ENCODE measurements around the gene RUNX1.

RUNX1 gene

DNA sequence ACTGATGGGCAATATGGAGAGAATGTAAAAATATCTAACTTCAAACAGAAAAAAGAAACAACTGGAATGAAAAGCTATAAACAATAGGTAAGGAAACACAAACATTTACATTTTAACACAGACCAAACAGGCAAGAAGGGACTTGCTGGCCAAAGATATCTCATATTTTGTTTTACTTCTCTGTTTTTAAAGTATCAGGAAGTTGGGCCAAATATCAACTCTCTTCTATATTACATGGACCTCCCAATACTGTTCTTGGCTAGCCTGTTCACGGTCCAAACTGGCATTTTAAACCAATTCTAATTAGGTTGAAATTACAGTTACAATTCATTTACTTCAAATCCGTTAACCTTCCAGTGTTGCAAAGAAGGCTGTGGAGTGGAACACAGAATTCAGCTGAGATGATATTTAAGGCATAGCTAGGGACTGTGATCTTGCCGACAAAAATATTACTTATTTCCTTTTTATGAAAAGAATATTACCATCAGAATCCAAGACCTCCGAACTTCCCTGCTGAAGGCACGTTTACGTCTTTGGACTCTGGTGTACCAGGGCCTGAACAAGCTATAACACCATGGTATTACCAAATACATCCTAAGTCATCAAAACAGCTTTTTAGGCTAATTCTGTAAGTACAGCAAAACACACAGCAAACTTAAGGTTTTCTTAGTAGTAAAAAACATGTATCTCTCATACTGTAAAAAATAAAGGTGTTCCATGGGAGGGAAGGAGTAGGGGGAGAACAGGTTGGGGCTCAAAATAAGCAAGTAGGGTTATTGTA, 165.4 kb downstream of the RUNX1 start:
- TF ChIP-seq GLIS3 (CRISPR knock-in tag; IDR thresholded peaks at IDR 0.05) (no peak), BACH2 (CRISPR knock-in tag; IDR thresholded peaks at IDR 0.05; ENCODE audit: borderline replicate concordance) (no peak), ARNTL (CRISPR knock-in tag; IDR thresholded peaks at IDR 0.05; ENCODE audit: borderline replicate concordance, low read depth) (no peak), RARB (CRISPR knock-in tag; IDR thresholded peaks at IDR 0.05) (no peak), SNAI2 (CRISPR knock-in tag; IDR thresholded peaks at IDR 0.05) (no peak), ZFP30 (CRISPR knock-in tag; IDR thresholded peaks at IDR 0.05) (no peak), ZC3H10 (CRISPR knock-in tag; IDR thresholded peaks at IDR 0.05) (no peak), OSR1 (CRISPR knock-in tag; IDR thresholded peaks at IDR 0.05) (no peak), CSDC2 (CRISPR knock-in tag; IDR thresholded peaks at IDR 0.05) (no peak), TCF4 (CRISPR knock-in tag; IDR thresholded peaks at IDR 0.05; ENCODE audit: borderline replicate concordance) (no peak), ZNF8 (CRISPR knock-in tag; IDR thresholded peaks at IDR 0.05) (no peak), ZNF565 (CRISPR knock-in tag; conservative IDR thresholded peaks at IDR 0.05; ENCODE audit: low read depth) (no peak), ZNF70 (CRISPR knock-in tag; IDR thresholded peaks at IDR 0.05) (no peak)
- TF ChIP-seq, protein P1, sequence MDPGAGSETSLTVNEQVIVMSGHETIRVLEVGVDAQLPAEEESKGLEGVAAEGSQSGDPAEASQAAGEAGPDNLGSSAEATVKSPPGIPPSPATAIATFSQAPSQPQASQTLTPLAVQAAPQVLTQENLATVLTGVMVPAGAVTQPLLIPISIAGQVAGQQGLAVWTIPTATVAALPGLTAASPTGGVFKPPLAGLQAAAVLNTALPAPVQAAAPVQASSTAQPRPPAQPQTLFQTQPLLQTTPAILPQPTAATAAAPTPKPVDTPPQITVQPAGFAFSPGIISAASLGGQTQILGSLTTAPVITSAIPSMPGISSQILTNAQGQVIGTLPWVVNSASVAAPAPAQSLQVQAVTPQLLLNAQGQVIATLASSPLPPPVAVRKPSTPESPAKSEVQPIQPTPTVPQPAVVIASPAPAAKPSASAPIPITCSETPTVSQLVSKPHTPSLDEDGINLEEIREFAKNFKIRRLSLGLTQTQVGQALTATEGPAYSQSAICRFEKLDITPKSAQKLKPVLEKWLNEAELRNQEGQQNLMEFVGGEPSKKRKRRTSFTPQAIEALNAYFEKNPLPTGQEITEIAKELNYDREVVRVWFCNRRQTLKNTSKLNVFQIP (CRISPR knock-in tag; IDR thresholded peaks at IDR 0.05; ENCODE audit: borderline replicate concordance, low read depth) = no peak
- TF ChIP-seq, protein P2, sequence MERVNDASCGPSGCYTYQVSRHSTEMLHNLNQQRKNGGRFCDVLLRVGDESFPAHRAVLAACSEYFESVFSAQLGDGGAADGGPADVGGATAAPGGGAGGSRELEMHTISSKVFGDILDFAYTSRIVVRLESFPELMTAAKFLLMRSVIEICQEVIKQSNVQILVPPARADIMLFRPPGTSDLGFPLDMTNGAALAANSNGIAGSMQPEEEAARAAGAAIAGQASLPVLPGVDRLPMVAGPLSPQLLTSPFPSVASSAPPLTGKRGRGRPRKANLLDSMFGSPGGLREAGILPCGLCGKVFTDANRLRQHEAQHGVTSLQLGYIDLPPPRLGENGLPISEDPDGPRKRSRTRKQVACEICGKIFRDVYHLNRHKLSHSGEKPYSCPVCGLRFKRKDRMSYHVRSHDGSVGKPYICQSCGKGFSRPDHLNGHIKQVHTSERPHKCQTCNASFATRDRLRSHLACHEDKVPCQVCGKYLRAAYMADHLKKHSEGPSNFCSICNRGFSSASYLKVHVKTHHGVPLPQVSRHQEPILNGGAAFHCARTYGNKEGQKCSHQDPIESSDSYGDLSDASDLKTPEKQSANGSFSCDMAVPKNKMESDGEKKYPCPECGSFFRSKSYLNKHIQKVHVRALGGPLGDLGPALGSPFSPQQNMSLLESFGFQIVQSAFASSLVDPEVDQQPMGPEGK (CRISPR knock-in tag; IDR thresholded peaks at IDR 0.05; ENCODE audit: borderline replicate concordance) = no peak
- TF ChIP-seq, protein P3, sequence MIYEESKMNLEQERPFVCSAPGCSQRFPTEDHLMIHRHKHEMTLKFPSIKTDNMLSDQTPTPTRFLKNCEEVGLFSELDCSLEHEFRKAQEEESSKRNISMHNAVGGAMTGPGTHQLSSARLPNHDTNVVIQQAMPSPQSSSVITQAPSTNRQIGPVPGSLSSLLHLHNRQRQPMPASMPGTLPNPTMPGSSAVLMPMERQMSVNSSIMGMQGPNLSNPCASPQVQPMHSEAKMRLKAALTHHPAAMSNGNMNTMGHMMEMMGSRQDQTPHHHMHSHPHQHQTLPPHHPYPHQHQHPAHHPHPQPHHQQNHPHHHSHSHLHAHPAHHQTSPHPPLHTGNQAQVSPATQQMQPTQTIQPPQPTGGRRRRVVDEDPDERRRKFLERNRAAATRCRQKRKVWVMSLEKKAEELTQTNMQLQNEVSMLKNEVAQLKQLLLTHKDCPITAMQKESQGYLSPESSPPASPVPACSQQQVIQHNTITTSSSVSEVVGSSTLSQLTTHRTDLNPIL (CRISPR knock-in tag; IDR thresholded peaks at IDR 0.05; ENCODE audit: low read depth) = no peak
- ATAC-seq = no peak

DNA sequence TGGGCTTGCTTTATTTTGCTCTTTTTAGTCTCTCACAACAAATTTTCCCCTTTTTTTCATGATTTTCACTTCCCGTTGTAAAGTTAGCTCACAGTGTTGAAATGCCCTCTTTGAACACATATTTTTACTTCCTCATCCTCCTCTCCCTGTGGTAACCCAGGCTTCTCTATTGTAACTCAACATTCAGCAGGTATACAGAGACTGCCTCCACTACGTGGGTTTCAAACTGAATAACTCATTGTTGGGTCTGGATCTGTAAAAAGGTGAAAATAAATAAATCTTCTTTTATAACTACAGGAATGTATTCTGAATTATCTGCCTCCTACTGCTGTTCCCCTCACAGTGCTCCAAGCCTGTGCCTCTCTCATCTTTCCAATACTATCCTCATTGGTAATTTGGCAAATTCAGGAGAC, 166.4 kb downstream of the RUNX1 start:
- ATAC-seq = no peak
- TF ChIP-seq SNAI2 (CRISPR knock-in tag; IDR thresholded peaks at IDR 0.05) (no peak), RARB (CRISPR knock-in tag; IDR thresholded peaks at IDR 0.05) (no peak), ZNF565 (CRISPR knock-in tag; conservative IDR thresholded peaks at IDR 0.05; ENCODE audit: low read depth) (no peak), ZNF70 (CRISPR knock-in tag; IDR thresholded peaks at IDR 0.05) (no peak), OSR1 (CRISPR knock-in tag; IDR thresholded peaks at IDR 0.05) (no peak), PPARA (CRISPR knock-in tag; IDR thresholded peaks at IDR 0.05; ENCODE audit: borderline replicate concordance) (no peak), ZFP30 (CRISPR knock-in tag; IDR thresholded peaks at IDR 0.05) (no peak), TOX (CRISPR knock-in tag; IDR thresholded peaks at IDR 0.05; ENCODE audit: borderline replicate concordance) (no peak), ZNF8 (CRISPR knock-in tag; IDR thresholded peaks at IDR 0.05) (no peak), ESRRG (CRISPR knock-in tag; IDR thresholded peaks at IDR 0.05) (no peak), BACH2 (CRISPR knock-in tag; IDR thresholded peaks at IDR 0.05; ENCODE audit: borderline replicate concordance) (no peak), GLIS3 (CRISPR knock-in tag; IDR thresholded peaks at IDR 0.05) (no peak), CSDC2 (CRISPR knock-in tag; IDR thresholded peaks at IDR 0.05) (no peak)
- TF ChIP-seq, protein P3 (CRISPR knock-in tag; IDR thresholded peaks at IDR 0.05; ENCODE audit: low read depth) = no peak
- TF ChIP-seq, protein P2 (CRISPR knock-in tag; IDR thresholded peaks at IDR 0.05; ENCODE audit: borderline replicate concordance) = no peak
- TF ChIP-seq, protein P1 (CRISPR knock-in tag; IDR thresholded peaks at IDR 0.05; ENCODE audit: borderline replicate concordance, low read depth) = no peak

All from SK-N-SH treated with all-trans-retinoic acid at 6 μM for 48 hours (cell line).